GM18867 (cell line): ENCODE results near the gene ZNF622.

ENCODE experiments used
- ATAC-seq: cut with Tn5 transposase; IDR thresholded peaks from one replicate; pipeline ENCODE4 v1.9.1; 2021; ENCODE audit warnings: mild to moderate bottlenecking, moderate library complexity; ENCODE audit not compliant: unreplicated experiment

ZNF622 gene

DNA sequence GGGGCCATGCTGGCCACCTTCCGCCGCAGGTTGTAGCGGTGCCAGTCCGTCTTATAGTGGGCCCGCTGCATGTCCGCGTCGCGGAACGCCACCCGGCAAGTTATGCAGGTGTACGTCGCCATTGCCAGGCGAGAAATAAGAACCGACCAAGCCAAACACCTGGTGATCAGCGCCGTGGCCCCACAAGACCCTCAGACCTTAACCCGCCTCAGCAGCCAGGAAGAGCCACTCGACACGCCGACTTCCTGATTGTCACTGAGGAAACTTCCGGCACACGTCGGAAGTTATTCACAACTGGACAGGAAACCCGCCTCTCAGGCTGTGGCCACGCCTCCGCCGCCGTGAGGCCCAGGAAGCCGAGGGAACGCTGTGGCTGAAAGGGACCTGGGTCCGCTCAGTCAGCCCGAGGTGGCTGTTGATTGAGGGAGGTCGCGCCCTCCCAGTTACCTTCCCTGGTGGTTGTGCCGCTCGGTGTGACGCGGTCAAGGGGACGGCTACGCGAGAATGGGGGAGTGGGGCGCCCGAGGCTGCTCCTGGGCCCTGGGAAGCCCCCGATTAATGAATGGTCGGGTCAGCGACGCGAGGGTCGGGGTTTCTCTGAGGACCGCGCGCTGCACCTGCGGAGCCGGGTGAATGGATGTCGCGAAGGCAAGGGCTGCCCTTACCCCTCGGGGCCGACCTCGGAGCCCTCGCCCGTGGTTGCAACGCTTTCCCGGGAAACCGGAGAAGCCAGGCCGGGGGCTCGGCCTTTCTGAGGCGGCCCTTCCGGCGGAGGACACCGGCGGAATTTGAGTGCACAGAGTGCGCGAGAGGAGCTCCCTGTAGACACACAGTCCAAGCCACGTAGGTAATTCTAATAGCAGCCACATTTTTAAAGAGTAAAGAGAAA lies at the start of gene ZNF622:
Gene ZNF622, minus strand, starts transcription at position 257 of the 889 bp plus-strand sequence. Its CDS starts 135 bp downstream, at position 122.
- peak; percentile 85 for ATAC-seq

DNA sequence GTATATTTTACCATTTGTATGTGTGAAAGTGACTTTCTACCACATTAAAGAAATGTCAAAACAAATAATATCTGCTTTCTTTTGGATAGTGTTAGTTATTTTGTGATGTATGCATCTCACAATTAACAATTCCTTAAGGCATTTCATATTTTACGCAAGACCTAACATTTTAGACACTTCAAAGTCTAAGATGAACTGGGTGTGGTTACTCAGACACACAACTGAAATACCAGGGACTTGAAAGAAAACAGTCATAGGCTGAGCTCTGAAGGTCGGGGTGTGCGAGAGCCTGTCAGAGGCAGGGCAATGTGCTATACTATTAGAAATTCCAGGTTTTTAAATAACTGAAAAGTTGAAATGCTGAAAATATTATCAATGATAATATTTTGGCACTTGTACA lies 44.5 kb upstream of the ZNF622 start:
- no peak for ATAC-seq

DNA sequence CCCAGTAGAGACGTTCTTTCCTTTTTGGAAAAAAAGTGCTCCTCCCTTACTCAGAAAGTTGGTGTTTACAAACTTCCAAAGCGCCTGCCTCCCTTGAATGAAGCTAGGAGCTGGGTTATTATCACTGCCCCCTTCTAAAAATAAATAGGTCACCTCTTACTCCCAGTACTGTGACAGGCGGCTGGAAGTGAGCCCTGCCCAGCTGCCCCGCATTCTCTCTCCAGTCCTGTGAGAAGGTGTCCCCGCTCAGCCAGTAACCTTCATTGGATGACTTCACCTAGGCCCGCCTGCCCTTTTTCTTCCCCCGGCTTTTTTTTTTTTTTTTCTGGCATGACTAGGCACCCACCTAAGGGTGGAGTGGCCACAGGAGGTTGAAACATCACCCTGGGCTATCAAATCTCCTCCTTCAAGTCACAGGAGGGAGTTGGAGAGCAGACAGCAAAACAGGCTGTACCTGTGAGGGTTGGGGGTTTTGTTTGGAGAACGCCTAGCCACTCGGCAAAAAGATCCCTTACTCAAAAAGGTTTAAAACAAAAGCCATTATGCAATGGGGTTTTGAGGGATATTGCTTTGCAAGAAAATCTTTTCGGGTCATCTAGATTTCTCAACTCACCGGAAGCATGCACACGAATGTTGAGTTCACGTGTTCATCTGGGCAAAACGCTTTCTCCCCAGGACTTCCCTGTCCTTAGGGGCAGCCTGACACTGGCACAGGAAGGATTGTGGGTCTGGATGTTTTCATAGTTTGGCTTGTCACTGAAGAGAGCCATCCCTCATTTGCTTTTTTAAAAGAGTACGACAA lies 43.3 kb upstream of the ZNF622 start:
- ATAC-seq, result no peak

DNA sequence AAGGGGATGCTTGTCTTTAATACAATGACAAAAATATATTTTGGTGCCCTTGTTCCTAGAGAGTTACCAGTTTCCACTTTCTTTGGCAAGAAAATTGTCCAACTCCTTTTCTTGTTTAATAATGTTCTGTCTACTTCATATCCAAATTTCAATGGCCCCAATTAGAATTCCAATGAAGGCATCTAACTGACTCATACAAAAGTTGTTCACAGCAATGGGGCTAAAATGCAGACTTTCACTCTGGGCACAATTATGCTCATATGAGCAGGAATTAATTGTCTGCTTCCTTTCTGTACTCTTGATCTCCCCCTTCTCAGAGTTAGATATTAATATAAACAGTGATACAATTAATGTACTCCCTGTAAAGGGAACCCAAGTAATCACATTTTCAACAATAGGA lies 42.1 kb upstream of the ZNF622 start:
- ATAC-seq, result no peak

DNA sequence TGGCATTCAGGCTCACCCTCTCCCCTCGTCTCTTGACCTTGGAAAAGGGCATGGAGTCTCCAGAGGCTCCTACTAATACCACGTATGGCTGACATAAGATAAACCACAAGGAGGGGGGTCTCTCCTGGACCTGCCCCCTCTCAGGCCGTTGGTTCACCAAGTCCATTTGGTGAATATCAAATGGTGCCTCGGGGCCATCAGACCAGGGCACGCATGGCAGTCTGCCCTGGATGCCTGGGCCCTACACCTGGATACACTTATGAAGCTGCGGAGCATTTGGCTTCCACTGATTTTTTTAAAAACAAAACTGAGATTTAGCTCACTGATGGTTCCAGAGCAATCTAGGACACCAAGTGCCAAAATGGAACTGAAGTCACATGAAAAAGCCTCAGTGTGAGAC lies 40.3 kb upstream of the ZNF622 start:
- ATAC-seq, result no peak

DNA sequence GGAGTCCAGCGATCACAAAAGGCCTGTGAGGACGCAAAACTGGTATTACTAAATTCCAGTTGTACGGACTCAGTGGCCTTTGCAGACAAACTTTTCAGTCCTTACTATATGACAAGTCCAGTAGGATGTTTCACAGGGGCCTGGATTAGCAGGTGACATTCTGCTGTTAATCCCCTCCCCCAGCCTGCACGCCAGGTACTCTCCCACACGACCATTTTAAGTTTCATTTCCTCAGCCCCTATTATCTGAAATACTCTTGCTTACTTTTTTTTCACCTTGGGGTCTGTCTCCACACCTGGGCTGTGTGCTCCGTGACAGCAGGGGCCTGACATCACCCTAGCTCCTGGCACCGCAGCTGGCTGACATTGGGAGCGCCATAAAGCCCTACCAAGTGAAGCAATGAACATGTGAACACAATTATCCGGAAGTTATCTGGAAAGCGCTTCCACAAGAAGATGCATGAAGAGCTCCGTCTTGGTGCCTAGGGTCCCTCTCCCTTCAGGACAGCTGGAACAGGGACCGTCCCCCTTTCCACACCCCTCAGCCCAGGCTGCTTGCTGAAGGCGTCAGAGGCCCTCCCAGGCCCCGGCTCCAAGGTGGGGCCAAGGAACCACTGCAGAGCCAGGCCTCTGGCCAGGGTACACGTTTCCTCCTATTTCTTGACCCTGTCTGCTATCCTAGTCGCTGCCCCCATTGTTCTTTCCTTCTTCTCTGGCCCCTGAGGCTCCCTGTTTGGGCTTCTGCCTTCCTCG lies 39.7 kb upstream of the ZNF622 start:
- ATAC-seq, result no peak

DNA sequence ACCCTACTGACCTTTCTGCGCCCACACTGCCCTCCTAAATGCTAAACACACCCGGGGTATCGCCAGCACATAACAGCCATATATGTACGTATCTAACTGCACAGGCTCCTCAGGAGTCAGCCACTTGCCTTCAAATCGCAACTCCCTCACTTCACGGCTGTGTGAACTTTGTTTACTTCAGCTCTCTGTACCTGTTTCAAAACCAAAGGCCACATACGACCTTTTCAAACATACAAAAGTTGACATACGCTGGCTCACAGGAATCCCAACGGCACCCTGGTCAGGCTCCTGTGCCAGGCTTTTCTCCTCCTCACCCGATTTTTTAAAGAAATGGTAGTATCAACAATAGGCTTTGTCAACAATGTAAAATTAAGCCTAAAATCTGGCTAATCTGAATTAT lies 39.0 kb upstream of the ZNF622 start:
- ATAC-seq, result no peak

DNA sequence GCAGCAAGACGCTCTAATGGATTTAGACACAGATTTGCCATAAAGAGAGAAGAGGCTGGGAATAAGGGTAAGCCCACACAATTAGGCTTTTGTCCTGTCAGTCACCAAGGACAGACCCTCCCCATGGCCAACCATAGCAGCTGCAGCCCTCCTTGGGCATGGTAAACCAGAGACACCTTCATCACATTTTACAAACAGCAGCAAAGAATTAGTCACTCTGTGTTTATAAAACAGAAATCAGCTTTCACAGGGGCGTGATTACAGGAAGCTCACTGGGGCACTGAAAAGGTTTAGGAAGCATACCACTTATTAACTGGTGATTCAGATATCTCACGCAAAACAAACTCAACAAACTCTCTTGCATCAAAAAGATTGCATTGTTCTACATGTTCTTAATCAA lies 37.3 kb upstream of the ZNF622 start:
- ATAC-seq, result no peak

- no peak for ATAC-seq
Measured at GRCh38 chr5:16500024-16500423, 34.4 kb upstream of the ZNF622 start.

DNA sequence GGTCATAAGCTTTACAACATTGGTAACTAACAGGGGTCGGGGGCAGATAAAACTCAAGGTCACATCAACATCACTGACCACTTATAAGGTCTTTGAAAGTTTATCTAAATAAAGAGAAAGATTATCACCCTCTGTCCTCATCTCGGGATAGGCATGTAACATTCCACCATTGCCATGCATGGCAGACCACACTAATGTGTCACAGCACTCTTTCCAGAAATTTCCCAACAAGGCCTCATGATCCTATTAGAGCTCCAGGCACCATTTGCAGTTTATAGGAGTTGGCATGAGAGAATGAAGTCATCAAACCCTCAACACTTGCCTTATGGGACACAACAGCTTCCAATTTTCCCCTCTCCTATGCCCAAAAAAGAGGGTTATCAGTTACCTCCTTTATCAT lies 31.9 kb upstream of the ZNF622 start:
- ATAC-seq, result no peak

DNA sequence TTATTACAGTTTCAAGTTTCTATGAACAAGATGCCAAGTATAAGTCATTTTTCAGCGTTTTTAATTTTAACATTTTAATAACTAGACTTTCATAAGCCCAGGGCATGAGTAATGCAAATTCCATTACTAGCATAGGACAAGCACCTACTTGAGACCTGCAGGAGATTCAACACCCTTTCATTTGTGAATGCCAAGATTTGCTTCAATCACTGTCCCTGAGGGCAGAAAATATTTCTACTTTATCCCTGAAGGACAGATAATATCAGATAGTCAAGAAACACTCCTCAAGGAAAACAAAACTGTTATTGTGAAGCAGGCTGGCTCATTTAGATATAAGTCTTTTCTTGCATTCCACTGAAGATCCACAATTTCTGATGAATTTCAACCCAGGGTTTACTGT lies 27.7 kb upstream of the ZNF622 start:
- no peak for ATAC-seq

DNA sequence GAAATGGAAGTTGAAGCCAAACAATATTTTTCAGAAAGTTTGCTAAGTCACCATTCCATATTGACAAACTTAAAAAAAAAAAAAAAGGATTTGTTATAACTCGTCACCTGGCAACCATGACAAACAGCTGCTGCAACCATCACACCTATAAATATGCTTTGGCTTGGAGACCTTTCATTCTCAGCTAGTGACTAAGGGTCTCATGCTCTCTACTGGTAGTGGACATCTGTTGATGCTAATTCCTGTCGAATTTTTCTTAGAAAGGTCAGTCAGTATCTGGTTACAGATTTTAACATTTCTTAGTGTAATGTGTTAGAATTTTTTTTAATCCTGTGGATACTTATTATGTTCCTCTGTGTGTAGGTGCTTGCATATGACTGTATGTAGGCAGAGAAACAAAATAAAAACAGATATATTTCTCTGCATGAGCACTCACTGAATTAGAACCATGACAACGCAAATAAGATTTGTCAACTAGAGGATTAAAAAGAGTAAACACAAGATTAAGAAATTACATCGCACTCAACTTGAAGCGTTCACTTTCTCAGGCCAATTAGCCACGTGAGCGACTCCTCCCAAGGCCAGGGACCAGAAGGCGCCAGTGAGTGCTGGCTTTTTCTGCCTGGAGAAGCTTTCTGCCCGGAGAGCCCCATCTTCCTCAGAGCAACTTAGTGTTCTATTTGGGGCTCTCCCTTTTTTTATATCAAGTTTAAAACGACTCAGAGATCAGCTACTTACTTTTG lies 27.0 kb upstream of the ZNF622 start:
- ATAC-seq, result no peak

DNA sequence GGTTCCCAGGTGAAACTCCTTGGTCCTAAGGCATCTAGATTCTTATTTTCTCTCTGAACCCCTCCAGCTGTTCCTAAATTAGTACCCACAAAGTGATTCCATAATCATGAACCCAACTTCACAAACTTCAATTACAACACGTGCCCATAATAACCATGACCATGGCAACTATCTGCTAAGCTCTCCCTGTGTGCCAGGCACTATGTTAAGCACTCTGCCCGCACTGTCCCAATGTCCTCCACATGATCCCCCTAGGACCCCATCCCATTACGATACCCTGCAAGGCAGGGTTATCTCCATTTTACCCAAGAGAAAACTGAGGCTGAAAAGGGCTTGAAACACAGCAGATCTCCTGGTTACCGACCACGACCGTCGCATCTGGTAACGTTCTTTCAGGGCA lies 25.3 kb upstream of the ZNF622 start:
- no peak for ATAC-seq

DNA sequence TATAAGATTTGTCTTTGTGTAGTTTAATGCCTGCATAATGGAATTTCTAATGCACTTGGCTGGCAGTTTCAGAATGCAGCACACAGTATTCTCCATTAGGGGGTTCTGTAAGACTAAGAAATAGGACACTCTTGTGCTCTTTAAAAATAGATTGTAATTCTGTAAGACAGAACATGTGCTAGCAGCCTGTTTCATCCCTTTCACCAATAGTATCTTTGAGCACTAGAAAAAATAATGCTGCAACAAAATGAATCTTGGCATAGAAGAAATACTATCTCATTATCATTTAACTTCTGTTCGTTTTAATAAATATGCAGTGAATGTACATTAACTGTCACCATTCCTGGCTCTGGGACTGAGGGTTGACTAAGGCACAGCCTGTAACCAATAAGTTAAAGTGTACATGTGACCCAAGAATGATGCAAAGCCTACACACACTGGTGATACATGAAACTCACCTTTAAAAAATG lies 23.8 kb upstream of the ZNF622 start:
- ATAC-seq, result peak; percentile 85

DNA sequence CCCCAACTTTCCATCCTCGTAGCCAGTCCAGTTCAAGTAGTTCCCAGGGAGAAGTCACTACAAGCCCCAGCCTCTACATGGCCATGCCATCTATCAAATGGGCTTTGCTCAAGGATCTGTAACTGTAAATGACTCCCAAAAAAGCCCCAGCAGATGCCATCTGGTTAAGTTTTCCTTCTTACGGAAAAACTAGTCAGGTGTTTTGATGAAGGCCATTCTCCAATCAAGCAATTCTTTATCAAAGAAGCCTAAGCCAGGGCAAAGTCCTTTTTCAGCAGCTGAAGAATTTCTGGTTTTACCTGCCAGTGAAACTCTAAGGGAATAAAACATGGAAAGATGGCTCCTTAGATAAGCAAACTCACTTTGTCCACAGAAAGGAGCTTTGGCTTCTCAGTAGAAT lies 21.9 kb upstream of the ZNF622 start:
- no peak for ATAC-seq

DNA sequence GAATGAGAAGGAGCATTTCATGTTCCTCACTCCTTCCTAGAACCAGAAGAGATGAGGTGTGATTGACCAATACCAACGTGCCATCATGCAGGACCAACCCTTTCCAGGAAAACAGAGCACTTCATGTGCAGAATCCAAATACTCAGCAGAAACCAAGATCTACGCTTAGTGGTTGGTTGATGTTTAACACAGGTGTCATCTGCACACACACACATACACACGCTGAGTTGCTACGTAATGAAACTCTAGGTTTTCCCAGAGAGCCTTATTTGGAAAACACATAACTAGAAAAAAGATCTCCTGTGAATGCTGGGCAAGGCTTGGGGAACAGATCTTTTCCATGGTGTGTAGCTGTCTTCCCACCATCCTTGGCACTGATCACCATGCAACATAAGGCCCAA lies 21.1 kb upstream of the ZNF622 start:
- ATAC-seq, result no peak

DNA sequence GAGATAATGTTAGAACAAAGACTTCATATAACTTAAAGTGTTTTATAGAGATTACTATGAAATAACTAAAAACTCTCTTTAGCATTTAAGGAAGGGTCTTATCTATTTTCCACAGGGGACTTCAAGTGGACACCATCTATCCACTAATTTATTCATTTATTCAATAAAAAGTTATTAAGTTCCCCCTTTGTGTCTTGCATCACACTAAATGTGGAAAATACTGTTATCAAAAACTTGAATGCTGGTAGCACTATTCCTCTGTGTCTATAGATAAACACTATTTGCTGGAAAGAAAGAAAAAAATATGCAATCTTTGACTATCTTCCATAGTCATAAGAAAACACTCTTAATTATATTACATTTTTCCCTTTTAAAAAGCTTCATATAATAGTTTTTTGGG lies 20.1 kb upstream of the ZNF622 start:
- ATAC-seq, result no peak

- no peak for ATAC-seq
Measured at GRCh38 chr5:16484081-16484480, 18.5 kb upstream of the ZNF622 start.

DNA sequence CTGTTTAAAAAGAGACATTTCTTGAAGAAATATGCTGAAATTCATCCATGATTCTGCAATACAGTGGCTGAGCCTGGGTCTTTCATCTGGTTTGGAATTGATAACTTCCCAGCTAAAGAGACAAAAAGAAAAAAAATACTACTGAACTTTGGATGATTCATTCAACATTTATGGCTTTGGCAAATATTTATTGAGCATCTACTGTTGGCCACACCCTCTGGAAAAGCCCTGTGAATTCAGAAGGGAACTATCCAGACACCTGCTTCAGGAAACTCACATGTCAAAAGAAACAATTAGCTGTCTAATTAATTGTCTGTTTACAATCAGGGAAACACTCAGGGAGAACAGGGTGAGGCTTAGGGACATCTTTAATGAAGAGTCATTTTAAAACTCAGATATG lies 17.8 kb upstream of the ZNF622 start:
- ATAC-seq, result no peak

DNA sequence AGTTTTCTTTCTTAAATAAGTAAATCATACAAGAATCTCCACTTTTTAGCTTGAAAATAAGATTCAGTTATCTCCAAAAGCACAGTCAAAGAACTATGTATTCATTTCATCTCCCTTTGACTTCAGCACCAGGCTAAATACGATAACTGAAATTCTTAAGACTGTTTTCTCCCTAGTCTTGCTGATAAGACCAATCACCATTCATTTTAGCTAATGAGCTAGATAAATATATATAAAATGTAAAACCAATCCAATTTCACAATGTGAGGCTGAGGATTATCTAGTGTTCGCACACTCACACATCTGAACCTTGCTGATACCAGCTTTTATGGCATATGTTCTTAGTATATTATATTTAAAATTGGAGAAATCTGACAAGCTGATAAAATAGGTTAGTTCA lies 17.3 kb upstream of the ZNF622 start:
- ATAC-seq, result no peak
